Heart right ventricle (tissue), 16 donors: ENCODE results near the gene ZNF669. TPM values are rescaled to one million over a fixed set of nuclear protein-coding genes. Genes with fewer than 3 reads are reported as not detected.

ENCODE experiments used
- ATAC-seq, 8 donors: fragments of 200-7000 bp; cut with Tn5 transposase; one replicate each; pipeline ENCODE4 v1.9.1; 2020; ENCODE audit warnings: mild to moderate bottlenecking in 8 of 8, moderate library complexity in 8 of 8, moderate number of reproducible peaks in 1 of 8
- DNase-seq, 2 donors: peaks; one replicate each; pipeline ENCODE4 v3.0.0-alpha.2; 2020
- H3K27ac ChIP-seq, 10 donors: fragments of 200-600 bp; sonication (generic) in 2 of 10; one replicate each; pipeline versions ENCODE4 v1.5.0 to v1.8.0; 2020 to 2022; ENCODE audit warnings: mild to moderate bottlenecking in 3 of 10
- H3K27me3 ChIP-seq, 7 donors: fragments of 200-600 bp; one replicate each; pipeline ENCODE4 v1.8.0; 2021 to 2022; ENCODE audit warnings: mild to moderate bottlenecking in 2 of 7
- H3K36me3 ChIP-seq, 9 donors: fragments of 200-600 bp; sonication (generic) in 1 of 9; one replicate each; pipeline versions ENCODE4 v1.5.0 to v1.8.0; 2020 to 2022; ENCODE audit warnings: mild to moderate bottlenecking in 2 of 9
- H3K4me1 ChIP-seq, 9 donors: fragments of 200-600 bp; sonication (generic) in 1 of 9; one replicate each; pipeline versions ENCODE4 v1.5.0 to v1.8.0; 2020 to 2022; ENCODE audit warnings: mild to moderate bottlenecking in 4 of 9
- H3K4me3 ChIP-seq, 10 donors: fragments of 200-600 bp; sonication (generic) in 2 of 10; one replicate each; pipeline versions ENCODE4 v1.5.0 to v1.8.0; 2020 to 2022; ENCODE audit warnings: mild to moderate bottlenecking in 7 of 10, moderate library complexity in 2 of 10
- H3K9me3 ChIP-seq, 11 donors: fragments of 200-600 bp in 10 of 11; sonication (generic) in 2 of 11; one replicate each; pipeline versions ENCODE4 v1.5.0 to v1.8.0; 2013 to 2022; ENCODE audit warnings: mild to moderate bottlenecking in 2 of 11, control low read depth in 1 of 11, moderate library complexity in 1 of 11
- whole genome bisulfite sequencing, 2 donors: extraction: QIAGEN DNeasy Blood & Tissue Kit; methylation state at CpG; one replicate each; pipeline ENCODE4 v1.1.7; 2013; ENCODE audit warnings: inconsistent platforms in 1 of 2; 5-methylcytosine and 5-hydroxymethylcytosine counted together
- intact Hi-C, 10 donors: fragments of 100-400 bp; cut with DNase I; formaldehyde crosslinking; loops; one replicate each; pipeline versions ENCODE4 v1.11.1 to v1.14.2; 2022
- polyA plus RNA-seq, 2 donors: library from polyadenylated mRNA; stranded (reverse); fragments of 200-250 nt; gene quantifications; one replicate each; pipeline ENCODE4 v1.2.3, GENCODE V29; 2013
- total RNA-seq, 10 donors: library from RNA; stranded (reverse); fragmentation: NEBNext Ultra II Directional in 3 of 10; extraction: Animal tissue kit (Norgen Biotek cat#: 25700) in 3 of 10; gene quantifications; one replicate each; pipeline versions ENCODE4 v1.2.1 to v1.2.4, GENCODE V29; 2021 to 2023
- TF ChIP-seq, protein P1 (sequence below), 9 donors: fragments of 200-600 bp; sonication (generic) in 2 of 9; IDR thresholded peaks; one replicate each; pipeline versions ENCODE4 v1.5.0 to v1.8.0; 2021 to 2022; ENCODE audit warnings: antibody characterized with exemption in 9 of 9, mild to moderate bottlenecking in 5 of 9, moderate library complexity in 1 of 9
- donor health status: Arrhythmogenic right ventricular cardiomyopathy.
- donor health status: ischemic (EF 13 %, LVEDD 7.1; RV severe dilation, severe dysfunction).
- donor health status: healthy with polysubstance abuse.
- donor health status: DM: no; HTN: yes; CAD: no.
- donor health status: DM: no; HTN: no; CAD: no.
- donor health status: ischemic (EF 25% LVEDD 6.9; RV normal size, moderate dysfunction).
- donor health status: ischemic (EF 25% LVEDD 5.7; RV mildly dilated, moderate dysfunction).
- donor health status: healthy.
- donor health status: DM: yes; HTN: yes; CAD: no.
- donor health status: Ischemic cardiomyopathy.
- donor health status: ischemic (EF 35%, LVEDD 5.7; RV mildly dilated, moderate dysfunction).
- donor health status: nonischemic (EF 11% LVEDD 7.7; RV severe dilation, severe dysfunction).
- donor health status: DM: yes; HTN: yes; CAD: no.
- donor health status: PGD.
- donor health status: ischemic (EF 29% LVEDD 5.4; RV normal size, mild dysfunction).
- donor health status: nonischemic (EF 23%, LVEDD 6.1; RV moderate dilation, normal function).

Gene ZNF669
- total and polyA plus RNA-seq, 12 donors, result 2.1 to 4.7 (median 3.5) TPM

DNA sequence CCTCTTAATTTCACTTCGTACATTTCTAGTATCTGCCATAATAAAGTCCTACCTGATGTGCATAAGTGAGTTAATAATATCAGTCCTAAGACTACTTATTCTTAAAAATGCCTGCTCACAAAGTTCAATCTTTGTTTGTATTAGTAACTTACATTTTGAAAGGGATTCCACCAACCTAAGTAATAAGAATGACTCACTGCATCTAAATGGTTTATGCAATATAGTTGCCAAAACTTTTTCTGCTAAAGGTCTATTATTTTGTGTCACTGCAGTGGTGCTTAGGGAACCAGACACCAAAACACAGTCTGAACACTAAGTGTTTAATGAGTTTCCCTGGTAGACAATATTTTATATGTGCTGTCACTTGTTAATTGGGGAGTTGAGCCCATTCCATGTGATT lies 1.8 kb downstream of the ZNF669 start:
- Histone ChIP-seq H3K27me3 (no peaks in the 10 kb centered on the region), H3K27ac (no peak overlapping the region), H3K36me3 (peaks cover 0 to 52% (median 36%) of the 10 kb centered on the region in 9 donors), H3K4me3 (peak overlapping the region in 1 of 10 donors; percentile 83), H3K9me3 (peaks cover 0 to 62% (median 11%) of the 10 kb centered on the region in 11 donors), H3K4me1 (peaks cover 0 to 21% (median 14%) of the 10 kb centered on the region in 9 donors)
- ATAC-seq (no peak), DNase-seq (no peak)
- intact Hi-C loops, result loop anchor here in 3 of 10 donors (2.0 to 10.0 kb wide), 2 partner anchors 228 to 232 kb away; partner anchors contain the start of gene ZNF496 (in 3 of the 3)
- 95 to 97% methylated on average over 1 of the region's 1 CpG for WGBS, 2 donors
- TF ChIP-seq, protein P1, sequence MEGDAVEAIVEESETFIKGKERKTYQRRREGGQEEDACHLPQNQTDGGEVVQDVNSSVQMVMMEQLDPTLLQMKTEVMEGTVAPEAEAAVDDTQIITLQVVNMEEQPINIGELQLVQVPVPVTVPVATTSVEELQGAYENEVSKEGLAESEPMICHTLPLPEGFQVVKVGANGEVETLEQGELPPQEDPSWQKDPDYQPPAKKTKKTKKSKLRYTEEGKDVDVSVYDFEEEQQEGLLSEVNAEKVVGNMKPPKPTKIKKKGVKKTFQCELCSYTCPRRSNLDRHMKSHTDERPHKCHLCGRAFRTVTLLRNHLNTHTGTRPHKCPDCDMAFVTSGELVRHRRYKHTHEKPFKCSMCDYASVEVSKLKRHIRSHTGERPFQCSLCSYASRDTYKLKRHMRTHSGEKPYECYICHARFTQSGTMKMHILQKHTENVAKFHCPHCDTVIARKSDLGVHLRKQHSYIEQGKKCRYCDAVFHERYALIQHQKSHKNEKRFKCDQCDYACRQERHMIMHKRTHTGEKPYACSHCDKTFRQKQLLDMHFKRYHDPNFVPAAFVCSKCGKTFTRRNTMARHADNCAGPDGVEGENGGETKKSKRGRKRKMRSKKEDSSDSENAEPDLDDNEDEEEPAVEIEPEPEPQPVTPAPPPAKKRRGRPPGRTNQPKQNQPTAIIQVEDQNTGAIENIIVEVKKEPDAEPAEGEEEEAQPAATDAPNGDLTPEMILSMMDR (IDR thresholded peaks at IDR 0.05), result no peak

DNA sequence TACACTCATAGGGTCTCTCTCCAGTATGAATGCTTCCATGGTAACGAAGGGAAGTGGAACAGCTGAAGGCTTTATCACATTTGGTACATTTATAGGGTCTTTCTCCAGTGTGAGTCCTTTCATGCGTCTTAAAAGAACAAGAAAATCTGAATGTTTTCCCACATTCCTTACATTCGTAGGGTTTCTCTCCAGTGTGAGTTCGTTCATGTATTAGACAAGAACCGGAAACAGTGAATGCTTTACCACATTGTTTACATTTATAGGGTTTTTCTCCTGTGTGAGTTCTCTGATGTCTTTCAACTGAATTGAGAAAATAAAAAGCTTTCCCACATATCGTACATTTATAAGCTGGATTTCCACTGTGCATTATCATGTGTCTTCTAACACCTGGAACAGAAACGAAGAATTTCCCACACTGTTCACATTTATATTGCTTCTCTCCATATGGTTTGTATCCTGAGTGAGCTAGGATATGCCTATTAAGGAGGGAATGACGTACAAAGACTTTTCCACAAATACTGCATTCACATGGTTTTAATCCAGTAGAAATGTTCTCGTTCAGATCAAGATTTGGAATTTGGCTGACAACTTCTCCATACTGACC lies 3.4 kb downstream of the ZNF669 start:
- H3K4me3 ChIP-seq, result no peak overlapping the region
- intact Hi-C loops, result loop anchor here in 2 of 10 donors (10.0 kb wide), 1 partner anchor 234 kb away; the partner anchor contains the start of gene ZNF496 (in 2 of the 2)
- WGBS, 2 donors, result 98 to 99% methylated on average over 9 of the region's 9 CpGs
- TF ChIP-seq, protein P1 (IDR thresholded peaks at IDR 0.05), result no peak
- H3K36me3 ChIP-seq, result peaks cover 0 to 58% (median 36%) of the 10 kb centered on the region in 9 donors
- no peak for DNase-seq
- no peak overlapping the region for H3K27ac ChIP-seq
- peaks cover 0 to 79% (median 11%) of the 10 kb centered on the region in 11 donors for H3K9me3 ChIP-seq
- H3K27me3 ChIP-seq, result no peaks in the 10 kb centered on the region
- peaks cover 0 to 21% (median 14%) of the 10 kb centered on the region in 9 donors for H3K4me1 ChIP-seq
- ATAC-seq, result no peak

DNA sequence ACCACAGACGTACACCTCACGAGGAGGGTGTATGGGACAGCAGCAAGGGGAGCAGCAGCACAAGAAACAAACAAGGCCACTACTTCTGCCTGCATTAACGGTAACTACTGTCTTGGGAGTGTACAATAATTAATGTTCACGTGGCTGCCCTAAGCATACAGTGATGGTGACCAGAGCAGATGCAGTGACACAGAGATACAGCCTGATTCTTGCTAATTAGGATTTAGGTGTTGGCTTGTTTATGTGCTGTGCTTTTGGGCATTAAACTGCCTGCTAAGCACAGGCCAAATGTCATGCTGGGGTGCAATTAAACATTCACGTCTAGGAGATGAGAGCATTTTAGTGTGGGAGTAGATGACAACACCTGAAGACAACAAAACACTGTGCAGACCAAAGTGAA lies 7.2 kb downstream of the ZNF669 start:
- 90 to 95% methylated on average over 5 of the region's 5 CpGs for WGBS, 2 donors
- Histone ChIP-seq H3K4me1 (no peaks in the 10 kb centered on the region), H3K27me3 (no peaks in the 10 kb centered on the region), H3K4me3 (no peak overlapping the region), H3K27ac (no peak overlapping the region), H3K9me3 (peaks cover 0 to 80% (median 11%) of the 10 kb centered on the region in 11 donors), H3K36me3 (peaks cover 0 to 53% (median 33%) of the 10 kb centered on the region in 9 donors)
- intact Hi-C loops, result no loop called here
- TF ChIP-seq, protein P1 (IDR thresholded peaks at IDR 0.05), result no peak
- ATAC-seq (no peak), DNase-seq (no peak)

DNA sequence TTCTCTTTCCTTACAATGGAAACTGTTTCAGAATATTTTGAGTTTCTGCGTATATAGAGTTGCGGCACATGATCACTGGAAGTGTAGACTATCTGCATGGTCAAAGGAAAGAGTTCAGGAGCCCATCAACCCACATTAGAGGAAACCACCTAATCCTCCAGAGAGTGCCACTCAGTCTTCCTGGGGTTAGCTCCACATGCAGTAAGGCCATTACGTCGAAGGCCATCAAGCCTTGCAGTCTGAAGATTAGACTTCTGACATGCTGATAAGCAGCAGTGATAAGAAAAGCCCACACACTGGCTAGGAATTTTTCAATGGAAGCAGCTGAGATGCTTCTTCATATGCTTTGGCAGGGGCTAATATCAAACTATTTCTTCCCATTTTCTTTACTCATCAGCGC lies 7.6 kb downstream of the ZNF669 start:
- DNase-seq (no peak), ATAC-seq (no peak)

More for the DNA sequence above, 7.6 kb downstream of the ZNF669 start:
- intact Hi-C loops, result no loop called here
- H3K9me3 ChIP-seq, result peaks cover 0 to 76% (median 11%) of the 10 kb centered on the region in 11 donors
- H3K27ac ChIP-seq, result no peak overlapping the region
- H3K4me3 ChIP-seq, result no peak overlapping the region
- H3K36me3 ChIP-seq, result peaks cover 0 to 48% (median 28%) of the 10 kb centered on the region in 9 donors
- TF ChIP-seq, protein P1 (IDR thresholded peaks at IDR 0.05), result no peak
- no peaks in the 10 kb centered on the region for H3K4me1 ChIP-seq
- H3K27me3 ChIP-seq, result no peaks in the 10 kb centered on the region
- WGBS, 2 donors, result 85 to 89% methylated on average over 5 of the region's 5 CpGs
